HepG2 (cell line): ENCODE measurements around the gene PTPRC. TPM values are rescaled to one million over a fixed set of nuclear protein-coding genes. Genes with fewer than 3 reads are reported as not detected.

Experiments used
- ATAC-seq: fragments of 200-7000 bp; cut with Tn5 transposase; 3 replicates; pipeline ENCODE4 v1.9.1; 2020; ENCODE audit warnings: mild to moderate bottlenecking, moderate library complexity
- BruUV-seq: library from RNA; stranded (reverse); fragments of 400-500 nt; replicated peaks from 2 replicates; lab custom pipeline; 2021; lab: Mats Ljungman, UMichigan
- CTCF ChIA-PET: fragments of 300-600 bp; formaldehyde crosslinking; extraction: SDS; loops from one replicate; lab custom pipeline; 2021; ENCODE audit warnings: low total read pairs, inconsistent platforms, low intra/inter-chr PET ratio; lab: Yijun Ruan, JAX
- POLR2A ChIA-PET: fragments of 350-600 bp; sonication (Branson Sonifier 250); formaldehyde crosslinking; loops from one replicate; lab custom pipeline; 2020; ENCODE audit warnings: antibody characterized with exemption, inconsistent platforms; lab: Yijun Ruan, JAX
- DNase-seq: peaks from one replicate; pipeline ENCODE4 v3.0.0-alpha.2; 2015; ENCODE audit warnings: low spot score
- FAIRE-seq: peaks from 3 replicates; lab custom pipeline; 2011; peaks lifted over from hg19 to GRCh38; lab: Jason Lieb, UNC
- H2AFZ ChIP-seq: one replicate; pipeline ENCODE4 v1.6.1; 2011; ENCODE audit warnings: low read length, inconsistent platforms
- H3K27ac ChIP-seq: fragments of 300-600 bp; 3 replicates; pipeline ENCODE4 v1.8.0; 2011; ENCODE audit warnings: mixed run types, mild to moderate bottlenecking, mixed read lengths, low read length, inconsistent platforms; ENCODE audit not compliant: insufficient read depth; ENCODE audit errors: extremely low read length
- H3K27me3 ChIP-seq, 2 experiments: fragments of 200-600 bp in 1 of 2; 2 replicates in 1 of 2; 3 replicates in 1 of 2; pipeline versions ENCODE4 v1.6.0 to v1.8.0; 2011; ENCODE audit warnings: low read length in 2 of 2, mild to moderate bottlenecking in 2 of 2, moderate library complexity in 2 of 2, inconsistent platforms in 1 of 2; ENCODE audit not compliant: insufficient read depth in 2 of 2, control insufficient read depth in 1 of 2
- H3K36me3 ChIP-seq, 2 experiments: fragments of 200-600 bp in 1 of 2; replicated peaks in 1 of 2; 2 replicates in 1 of 2; 3 replicates in 1 of 2; pipeline versions ENCODE4 v1.5.1 to v1.8.0; 2011; ENCODE audit warnings: low read length in 2 of 2, inconsistent platforms in 1 of 2; ENCODE audit not compliant: insufficient read depth in 2 of 2, control insufficient read depth in 1 of 2
- H3K4me1 ChIP-seq: 2 replicates; pipeline ENCODE4 v1.5.1; 2012; ENCODE audit warnings: low read length, inconsistent platforms; ENCODE audit not compliant: insufficient read depth
- H3K4me2 ChIP-seq: 2 replicates; pipeline ENCODE4 v1.6.0; 2011; ENCODE audit warnings: low read depth, low read length, inconsistent platforms
- H3K4me3 ChIP-seq, 3 experiments: fragments of 200-600 bp in 1 of 3; sonication (generic), shearing (Covaris generic) in 1 of 3; replicated peaks in 1 of 3; 2 replicates each; pipeline ENCODE4 v1.5.1; 2011 to 2016; ENCODE audit warnings: low read length in 3 of 3, inconsistent platforms in 2 of 3, low read depth in 2 of 3, mild to moderate bottlenecking in 2 of 3, control low read depth in 1 of 3, mixed read lengths in 1 of 3; ENCODE audit not compliant: insufficient read depth in 1 of 3
- H3K79me2 ChIP-seq: one replicate; pipeline ENCODE4 v1.6.1; 2011; ENCODE audit warnings: low read length, inconsistent platforms; ENCODE audit not compliant: insufficient read depth
- H3K9ac ChIP-seq: 2 replicates; pipeline ENCODE4 v1.6.0; 2011; ENCODE audit warnings: mild to moderate bottlenecking, low read depth, low read length, inconsistent platforms; ENCODE audit not compliant: insufficient read depth
- H3K9me3 ChIP-seq: 2 replicates; pipeline ENCODE4 v1.5.1; 2012; ENCODE audit warnings: mild to moderate bottlenecking, low read length
- H4K20me1 ChIP-seq: 2 replicates; pipeline ENCODE4 v1.6.0; 2011; ENCODE audit warnings: inconsistent platforms, mild to moderate bottlenecking, low read length, moderate library complexity; ENCODE audit not compliant: insufficient read depth
- EZH2 ChIP-seq: conservative IDR thresholded peaks from 2 replicates; pipeline ENCODE4 v1.6.1; 2012; ENCODE audit warnings: mild to moderate bottlenecking, low read depth, low read length, moderate library complexity
- GABPA ChIP-seq, 2 experiments: IDR thresholded peaks; 2 replicates each; pipeline ENCODE4 v1.6.1; 2011 to 2016; ENCODE audit warnings: low read depth in 2 of 2, low read length in 1 of 2, missing biosample characterization in 1 of 2, missing genetic modification characterization in 1 of 2
- GABPB1 ChIP-seq: IDR thresholded peaks from 2 replicates; pipeline ENCODE4 v1.6.1; 2016; ENCODE audit warnings: mild to moderate bottlenecking, missing genetic modification reagents, moderate library complexity, missing compliant biosample characterization
- HNF1A ChIP-seq, 2 experiments: sonication (generic) in 1 of 2; formaldehyde crosslinking in 1 of 2; IDR thresholded peaks; 2 replicates each; pipeline versions ENCODE4 v1.4.0 to v1.6.1; 2016 to 2020; ENCODE audit warnings: borderline replicate concordance in 1 of 2, low read depth in 1 of 2, mild to moderate bottlenecking in 1 of 2, missing genetic modification reagents in 1 of 2
- MEIS2 ChIP-seq: sonication (generic); formaldehyde crosslinking; IDR thresholded peaks from 2 replicates; pipeline ENCODE4 v1.9.0; 2021; ENCODE audit warnings: mild to moderate bottlenecking, missing genetic modification reagents
- NFKB2 ChIP-seq: sonication (generic); formaldehyde crosslinking; IDR thresholded peaks from 2 replicates; pipeline ENCODE4 v1.4.0; 2020; ENCODE audit warnings: missing genetic modification reagents, borderline replicate concordance
- PAF1 ChIP-seq: IDR thresholded peaks from 2 replicates; pipeline ENCODE4 v1.6.1; 2016; ENCODE audit warnings: missing genetic modification reagents, missing compliant biosample characterization
- RBM22 ChIP-seq: fragments of 200-400 bp; formaldehyde crosslinking; optimal IDR thresholded peaks from 2 replicates; pipeline ENCODE3; 2017; ENCODE audit warnings: mild to moderate bottlenecking, low read length, moderate library complexity
- RNF2 ChIP-seq: fragments of 450-650 bp; conservative IDR thresholded peaks from 2 replicates; pipeline ENCODE4 v1.6.1; 2016; ENCODE audit warnings: low read depth
- SIX4 ChIP-seq: sonication (generic); formaldehyde crosslinking; IDR thresholded peaks from 2 replicates; pipeline ENCODE4 v1.4.0; 2020; ENCODE audit warnings: missing genetic modification reagents
- TBP ChIP-seq: sonication (generic); formaldehyde crosslinking; IDR thresholded peaks from 2 replicates; pipeline ENCODE4 v1.5.0; 2020; ENCODE audit warnings: missing genetic modification reagents
- ZFP36 ChIP-seq: fragments of 150-350 bp; IDR thresholded peaks from 2 replicates; pipeline ENCODE4 v1.6.1; 2018; ENCODE audit warnings: borderline replicate concordance, low read length, low read depth; ENCODE audit not compliant: partially characterized antibody
- ZNF232 ChIP-seq: sonication (generic); formaldehyde crosslinking; IDR thresholded peaks from 2 replicates; pipeline ENCODE4 v1.4.0; 2020; ENCODE audit warnings: missing genetic modification reagents, borderline replicate concordance
- ZNF317 ChIP-seq: sonication (generic); formaldehyde crosslinking; IDR thresholded peaks from 2 replicates; pipeline ENCODE4 v1.5.0; 2020; ENCODE audit warnings: mild to moderate bottlenecking, missing genetic modification reagents
- ZNF549 ChIP-seq: sonication (generic); formaldehyde crosslinking; IDR thresholded peaks from 2 replicates; pipeline ENCODE4 v1.5.0; 2020; ENCODE audit warnings: missing genetic modification reagents
- ZNF704 ChIP-seq: sonication (generic); formaldehyde crosslinking; IDR thresholded peaks from 2 replicates; pipeline ENCODE4 v1.8.1; 2023; ENCODE audit warnings: mild to moderate bottlenecking, inconsistent platforms, moderate library complexity, missing genetic modification reagents, borderline replicate concordance
- ZNF746 ChIP-seq: sonication (generic); formaldehyde crosslinking; IDR thresholded peaks from 2 replicates; pipeline ENCODE4 v1.8.0; 2022; ENCODE audit warnings: mild to moderate bottlenecking, missing genetic modification reagents
- ZNF747 ChIP-seq: sonication (generic); formaldehyde crosslinking; IDR thresholded peaks from 2 replicates; pipeline ENCODE4 v1.8.1; 2023; ENCODE audit warnings: missing genetic modification reagents, mild to moderate bottlenecking, borderline replicate concordance
- WGBS: methylation state at CpG from one replicate; pipeline ENCODE4 v1.1.6; 2017; ENCODE audit warnings: low lambda C conversion rate; 5-methylcytosine and 5-hydroxymethylcytosine counted together
- in situ Hi-C: cut with HindIII; loops from 2 replicates; pipeline ENCODE4 v1.10.0; 2017; ENCODE audit warnings: low pct_unique_long_range_greater_than_20kb; ENCODE audit not compliant: extremely low pct_ligation_motif_present
- intact Hi-C: fragments of 100-400 bp; cut with micrococcal nuclease; formaldehyde crosslinking; loops from one replicate; pipeline ENCODE4 v1.10.0; 2022; ENCODE audit not compliant: unreplicated experiment
- polyA plus RNA-seq, 8 experiments: library from polyadenylated mRNA; depleted of rRNA in 3 of 8; stranded (reverse) in 7 of 8; unstranded in 1 of 8; fragments of >200 nt; fragmentation: Illumina TruSeq in 4 of 8; extraction: Trizol in 4 of 8; gene quantifications; 2 replicates each; pipeline versions ENCODE4 v1.2.1 to v1.2.3, GENCODE V29; 2011 to 2016; ENCODE audit warnings: low read depth in 4 of 8, missing spikeins in 1 of 8, mixed read lengths in 1 of 8; ENCODE audit not compliant: insufficient read depth in 1 of 8
- total RNA-seq, 5 experiments: library from RNA; depleted of rRNA; stranded (reverse); fragments of >200 nt; fragmentation: Illumina TruSeq; extraction: Trizol; gene quantifications; 2 replicates each; pipeline ENCODE4 v1.2.3, GENCODE V29; 2016; ENCODE audit warnings: low read depth in 1 of 5
- TF ChIP-seq, protein P1 (sequence below): conservative IDR thresholded peaks from 2 replicates; pipeline ENCODE4 v1.6.1; 2018; ENCODE audit warnings: missing genetic modification reagents

Gene PTPRC
- total and polyA plus RNA-seq, 2 of the 13 experiments (the other 11 are each of a cell fraction or from before 2014, with no cell fraction given), result not detected

- TF ChIP-seq EZH2, result no peak
- no peak for TF ChIP-seq TBP (CRISPR knock-in tag)
- no peak for TF ChIP-seq GABPB1 (CRISPR knock-in tag)
- TF ChIP-seq PAF1 (CRISPR knock-in tag), result no peak
- TF ChIP-seq ZNF746, result no peak
- TF ChIP-seq, protein P1, sequence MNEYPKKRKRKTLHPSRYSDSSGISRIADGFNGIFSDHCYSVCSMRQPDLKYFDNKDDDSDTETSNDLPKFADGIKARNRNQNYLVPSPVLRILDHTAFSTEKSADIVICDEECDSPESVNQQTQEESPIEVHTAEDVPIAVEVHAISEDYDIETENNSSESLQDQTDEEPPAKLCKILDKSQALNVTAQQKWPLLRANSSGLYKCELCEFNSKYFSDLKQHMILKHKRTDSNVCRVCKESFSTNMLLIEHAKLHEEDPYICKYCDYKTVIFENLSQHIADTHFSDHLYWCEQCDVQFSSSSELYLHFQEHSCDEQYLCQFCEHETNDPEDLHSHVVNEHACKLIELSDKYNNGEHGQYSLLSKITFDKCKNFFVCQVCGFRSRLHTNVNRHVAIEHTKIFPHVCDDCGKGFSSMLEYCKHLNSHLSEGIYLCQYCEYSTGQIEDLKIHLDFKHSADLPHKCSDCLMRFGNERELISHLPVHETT (CRISPR knock-in tag), result no peak
Measured at GRCh38 chr1:198714271-198714670, 75.4 kb downstream of the PTPRC start (continued).

- no peaks in the 10 kb centered on the region for H4K20me1 ChIP-seq
- no peak overlapping the region for H3K27ac ChIP-seq
- no TSS peak for BruUV-seq
- in situ Hi-C loops (no loop called here), intact Hi-C loops (no loop called here)
- no peak for FAIRE-seq
- no peak overlapping the region for H3K4me2 ChIP-seq
- no peaks in the 10 kb centered on the region for H3K4me1 ChIP-seq
- ChIA-PET CTCF (no interaction called here), POLR2A (no interaction called here)
- no peak for DNase-seq
- 27% methylated on average over 5 of the region's 5 CpGs for WGBS
- H3K27me3 ChIP-seq, result no peaks in the 10 kb centered on the region; a peak in 1 of 5 replicates
- no peaks in the 10 kb centered on the region for H3K79me2 ChIP-seq
- H2AFZ ChIP-seq, result no peak overlapping the region
- no peak for ATAC-seq
- H3K9me3 ChIP-seq, result no peaks in the 10 kb centered on the region
- no peak overlapping the region for H3K4me3 ChIP-seq
- H3K36me3 ChIP-seq, result no peaks in the 10 kb centered on the region
- H3K9ac ChIP-seq, result no peak overlapping the region
- TF ChIP-seq HNF1A (IDR thresholded peaks at IDR 0.05; ENCODE audit: low read depth), result no peak
- TF ChIP-seq HNF1A (CRISPR knock-in tag; IDR thresholded peaks at IDR 0.05; ENCODE audit: borderline replicate concordance), result no peak
- TF ChIP-seq GABPA (IDR thresholded peaks at IDR 0.05; ENCODE audit: low read depth, low read length), result no peak
- TF ChIP-seq GABPA (CRISPR knock-in tag; IDR thresholded peaks at IDR 0.05; ENCODE audit: low read depth), result no peak
- TF ChIP-seq MEIS2, result no peak
- no peak for TF ChIP-seq ZNF317 (CRISPR knock-in tag)
- TF ChIP-seq RBM22, result no peak
- TF ChIP-seq RNF2, result no peak
- no peak for TF ChIP-seq ZNF747
- no peak for TF ChIP-seq SIX4
- TF ChIP-seq ZNF549 (CRISPR knock-in tag), result no peak
- TF ChIP-seq NFKB2 (CRISPR knock-in tag), result no peak
- TF ChIP-seq ZNF232 (CRISPR knock-in tag), result no peak
- TF ChIP-seq ZFP36, result no peak
- TF ChIP-seq ZNF704 (CRISPR knock-in tag), result no peak
Measured at GRCh38 chr1:198716051-198716450, 77.2 kb downstream of the PTPRC start.
